SK-N-MC (cell line): ENCODE measurements around the gene SPATA25.

Source experiments
- EZH2 ChIP-seq: fragments of 200-600 bp; sonication (generic); IDR thresholded peaks from one replicate; pipeline ENCODE4 v1.6.1; 2017; ENCODE audit warnings: antibody characterized with exemption
- POLR2AphosphoS5 ChIP-seq: IDR thresholded peaks from 2 replicates; pipeline ENCODE4 v1.6.1; 2012; ENCODE audit warnings: mild to moderate bottlenecking, low read depth, low read length, borderline replicate concordance

DNA sequence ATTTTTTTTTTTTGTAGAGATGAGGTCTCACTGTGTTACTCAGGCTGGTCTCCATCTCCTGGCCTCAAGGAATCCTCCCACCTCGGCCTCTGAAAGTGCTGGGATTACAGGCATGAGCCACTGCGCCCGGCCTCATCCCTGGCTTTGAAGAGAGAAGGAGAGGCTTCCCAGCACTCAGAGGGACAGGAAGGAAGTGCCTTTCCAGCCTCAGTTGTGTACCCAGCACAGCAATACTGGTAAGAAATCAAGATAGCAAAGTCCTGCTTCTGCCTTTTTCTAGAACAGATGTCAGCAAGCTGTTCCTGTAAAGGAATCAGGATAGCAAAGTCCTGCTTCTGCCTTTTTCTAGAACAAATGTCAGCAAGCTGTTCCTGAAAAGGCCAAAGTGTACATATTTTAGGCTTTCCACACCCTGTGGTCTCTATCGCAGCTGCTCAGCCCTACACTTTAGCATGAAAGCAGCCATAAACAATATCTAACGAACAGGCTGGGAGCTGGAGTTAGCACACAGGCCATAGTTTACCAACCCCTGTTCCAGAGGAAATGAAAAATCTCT lies 30.8 kb upstream of the SPATA25 start:
- TF ChIP-seq EZH2 (no peak), POLR2AphosphoS5 (no peak)
